GM19025 (cell line): Measurements from ENCODE around the gene ITPKB.

Experiments
- ATAC-seq: cut with Tn5 transposase; IDR thresholded peaks from one replicate; pipeline ENCODE4 v1.9.1; 2021; ENCODE audit warnings: mild to moderate bottlenecking, low read depth, moderate library complexity; ENCODE audit not compliant: unreplicated experiment

ITPKB gene

GRCh38 chr1:226593541-226593940 is 145.5 kb downstream of the ITPKB start:
- no peak for ATAC-seq

GRCh38 chr1:226590614-226591013 is 148.5 kb downstream of the ITPKB start:
- ATAC-seq = no peak

GRCh38 chr1:226589008-226589733 is 149.9 kb downstream of the ITPKB start:
- no peak for ATAC-seq

GRCh38 chr1:226588484-226588883 is 150.6 kb downstream of the ITPKB start:
- ATAC-seq = no peak

- no peak for ATAC-seq
Measured at GRCh38 chr1:226586650-226587422, 152.2 kb downstream of the ITPKB start.

GRCh38 chr1:226586116-226586515 is 153.0 kb downstream of the ITPKB start:
- no peak for ATAC-seq

- ATAC-seq = no peak
Measured at GRCh38 chr1:226584164-226584563, 154.9 kb downstream of the ITPKB start.

GRCh38 chr1:226582966-226583365 is 156.1 kb downstream of the ITPKB start:
- no peak for ATAC-seq
